ENCODE data around the gene GRAMD1A.

DNA sequence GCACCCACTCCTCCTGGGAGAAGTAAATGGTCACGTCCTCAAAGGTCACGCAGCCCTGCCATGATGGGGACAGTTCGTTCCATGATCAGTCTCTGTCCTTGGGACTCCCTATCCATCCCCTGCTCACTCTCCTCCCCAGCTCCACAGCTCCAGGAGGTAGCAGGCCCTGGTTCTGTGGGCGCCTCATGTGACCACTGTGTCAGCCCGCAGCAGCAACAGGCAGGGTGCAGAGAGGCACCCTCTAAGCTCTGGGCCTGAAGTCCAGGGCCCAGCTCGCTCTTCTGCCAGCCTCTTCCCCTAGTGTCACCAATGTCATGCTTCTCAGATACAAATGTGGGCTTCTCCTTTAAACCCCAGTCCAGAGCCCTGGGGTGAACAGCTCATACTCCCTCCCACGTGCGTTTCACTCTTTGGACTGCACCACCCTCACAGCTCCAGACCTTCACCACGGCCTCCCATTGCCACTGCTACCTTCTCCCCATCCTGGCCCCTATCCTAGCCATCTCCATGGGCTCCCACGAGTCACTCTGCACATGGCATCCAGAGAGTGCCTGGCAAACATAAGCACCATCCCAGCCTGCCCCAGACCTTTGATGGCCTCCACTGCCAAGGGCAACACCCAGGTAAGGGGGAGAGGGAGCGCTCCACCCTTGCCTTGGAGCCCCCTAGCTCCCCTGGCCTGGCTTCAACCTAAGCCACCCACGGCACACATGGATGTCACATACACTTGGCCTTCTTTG, 39.0 kb upstream of the GRAMD1A start:
- TF ChIP-seq, protein P1, sequence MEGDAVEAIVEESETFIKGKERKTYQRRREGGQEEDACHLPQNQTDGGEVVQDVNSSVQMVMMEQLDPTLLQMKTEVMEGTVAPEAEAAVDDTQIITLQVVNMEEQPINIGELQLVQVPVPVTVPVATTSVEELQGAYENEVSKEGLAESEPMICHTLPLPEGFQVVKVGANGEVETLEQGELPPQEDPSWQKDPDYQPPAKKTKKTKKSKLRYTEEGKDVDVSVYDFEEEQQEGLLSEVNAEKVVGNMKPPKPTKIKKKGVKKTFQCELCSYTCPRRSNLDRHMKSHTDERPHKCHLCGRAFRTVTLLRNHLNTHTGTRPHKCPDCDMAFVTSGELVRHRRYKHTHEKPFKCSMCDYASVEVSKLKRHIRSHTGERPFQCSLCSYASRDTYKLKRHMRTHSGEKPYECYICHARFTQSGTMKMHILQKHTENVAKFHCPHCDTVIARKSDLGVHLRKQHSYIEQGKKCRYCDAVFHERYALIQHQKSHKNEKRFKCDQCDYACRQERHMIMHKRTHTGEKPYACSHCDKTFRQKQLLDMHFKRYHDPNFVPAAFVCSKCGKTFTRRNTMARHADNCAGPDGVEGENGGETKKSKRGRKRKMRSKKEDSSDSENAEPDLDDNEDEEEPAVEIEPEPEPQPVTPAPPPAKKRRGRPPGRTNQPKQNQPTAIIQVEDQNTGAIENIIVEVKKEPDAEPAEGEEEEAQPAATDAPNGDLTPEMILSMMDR (IDR thresholded peaks at IDR 0.05): no peak
- TF ChIP-seq POLR2A (IDR thresholded peaks at IDR 0.05): no peak

Data from right lobe of liver (tissue), 4 donors.